Omental fat pad (tissue), 4 donors: ENCODE measurements around the gene BCL2L2. TPM values are rescaled to one million over a fixed set of nuclear protein-coding genes. Genes with fewer than 3 reads are reported as not detected.
"Not testable (repeated sequence)": the region's sequence is repeated elsewhere in the genome, so short reads cannot be mapped to it uniquely, and the experiment has no call there.

Source experiments
- ATAC-seq: fragments of 150-250 bp; one replicate; pipeline ENCODE4 v1.9.1; 2016; ENCODE audit warnings: mild to moderate bottlenecking, moderate library complexity; ENCODE audit not compliant: low FRiP score
- DNase-seq: peaks from one replicate; pipeline ENCODE4 v3.0.0-alpha.2; 2019; ENCODE audit warnings: low spot score
- CTCF ChIP-seq, 3 donors: fragments of 450-650 bp; IDR thresholded peaks; one replicate each; pipeline ENCODE4 v1.5.1; 2016 to 2017; ENCODE audit warnings: antibody characterized with exemption in 3 of 3, mild to moderate bottlenecking in 3 of 3, moderate library complexity in 2 of 3
- total RNA-seq, 4 donors: library from RNA; depleted of rRNA; stranded (reverse); fragments of >200 nt; gene quantifications; one replicate each; pipeline ENCODE4 v1.1.0, GENCODE V29; 2016

The BCL2L2 gene
- 10 to 100 TPM; 37.2 to 62.7 (median 51.8) TPM for total RNA-seq

- peak; percentile 63 for ATAC-seq
- no peak for TF ChIP-seq CTCF (IDR thresholded peaks at IDR 0.05)
- peak; percentile 76 for DNase-seq
Observed at GRCh38 chr14:23306412-23307145, at the start of gene BCL2L2. TSS of gene BCL2L2 (plus strand) at chr14:23306833. CDS start at chr14:23307768, 935 bp downstream.

GRCh38 chr14:23258256-23258655 lies 48.4 kb upstream of the BCL2L2 start:
- DNase-seq (no peak), ATAC-seq (no peak)
- no peak for TF ChIP-seq CTCF (IDR thresholded peaks at IDR 0.05)

GRCh38 chr14:23259426-23259825 lies 47.2 kb upstream of the BCL2L2 start:
- DNase-seq (no peak), ATAC-seq (no peak)
- no peak for TF ChIP-seq CTCF (IDR thresholded peaks at IDR 0.05)

- not testable (repeated sequence) for ATAC-seq, DNase-seq
Observed at GRCh38 chr14:23260849-23261248, 45.8 kb upstream of the BCL2L2 start.

- no peak for DNase-seq
- TF ChIP-seq CTCF (IDR thresholded peaks at IDR 0.05): no peak
- ATAC-seq: no peak
Observed at GRCh38 chr14:23269193-23269592, 37.4 kb upstream of the BCL2L2 start.

GRCh38 chr14:23275412-23275811 lies 31.2 kb upstream of the BCL2L2 start:
- DNase-seq: no peak

GRCh38 chr14:23277189-23277588 lies 29.4 kb upstream of the BCL2L2 start:
- no peak for TF ChIP-seq CTCF (IDR thresholded peaks at IDR 0.05)
- ATAC-seq: no peak
- no peak for DNase-seq

More at GRCh38 chr14:23275412-23275811, 31.2 kb upstream of the BCL2L2 start:
- TF ChIP-seq CTCF (IDR thresholded peaks at IDR 0.05): no peak
- ATAC-seq: no peak

GRCh38 chr14:23277928-23278327 lies 28.7 kb upstream of the BCL2L2 start:
- not testable (repeated sequence) for ATAC-seq, DNase-seq
